HG02981 (cell line): Measurements from ENCODE around the gene CAMK2G.
A peak's percentile ranks its signal among the peaks of the same experiment; 100 is the strongest.
"Not testable (repeated sequence)": the region's sequence is repeated elsewhere in the genome, so short reads cannot be mapped to it uniquely, and the experiment has no call there.

ENCODE experiments used
- ATAC-seq: cut with Tn5 transposase; IDR thresholded peaks from one replicate; pipeline ENCODE4 v1.9.1; 2021; ENCODE audit warnings: mild to moderate bottlenecking, moderate library complexity; ENCODE audit not compliant: unreplicated experiment

The CAMK2G gene

DNA sequence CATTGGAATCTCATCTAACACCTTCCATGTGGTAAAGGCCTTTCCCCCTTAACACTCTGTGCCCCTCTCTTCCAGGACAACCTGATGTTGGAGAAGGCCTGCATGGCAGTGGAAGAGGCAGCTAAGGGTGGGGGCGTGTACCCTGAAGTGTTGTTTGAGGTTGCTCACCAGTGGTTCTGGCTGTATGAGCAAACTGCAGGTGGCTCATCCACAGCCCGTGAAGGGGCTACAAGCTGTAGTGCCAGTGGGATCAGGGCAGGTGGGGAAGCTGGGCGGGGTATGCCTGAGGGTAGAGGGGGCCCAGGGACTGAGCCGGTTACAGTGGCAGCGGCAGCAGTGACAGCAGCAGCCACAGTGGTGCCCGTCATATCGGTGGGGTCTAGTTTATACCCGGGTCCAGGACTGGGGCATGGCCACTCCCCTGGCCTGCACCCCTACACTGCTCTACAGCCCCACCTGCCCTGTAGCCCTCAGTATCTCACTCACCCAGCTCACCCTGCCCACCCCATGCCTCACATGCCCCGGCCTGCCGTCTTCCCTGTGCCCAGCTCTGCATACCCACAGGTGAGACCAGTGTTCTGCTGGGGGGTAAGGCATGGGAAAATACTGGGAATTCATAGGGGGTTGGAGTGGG lies 75.3 kb downstream of the CAMK2G start:
- ATAC-seq, result no peak

DNA sequence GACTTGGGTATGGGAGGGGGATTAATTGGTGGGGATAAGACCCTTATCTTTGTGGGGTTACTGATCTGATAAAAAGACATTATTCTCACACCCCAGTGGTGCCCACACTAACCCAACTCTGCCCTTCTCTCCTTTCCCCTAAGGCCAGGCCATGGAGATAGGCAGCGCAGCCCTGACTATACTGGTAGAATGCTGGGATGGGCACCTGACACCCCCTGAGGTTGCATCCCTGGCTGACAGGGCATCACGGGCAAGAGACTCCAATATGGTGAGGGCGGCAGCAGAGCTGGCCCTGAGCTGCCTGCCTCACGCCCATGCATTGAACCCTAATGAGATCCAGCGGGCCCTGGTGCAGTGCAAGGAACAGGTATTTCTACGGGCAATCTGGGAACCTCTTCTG lies 76.3 kb downstream of the CAMK2G start:
- ATAC-seq, result no peak

DNA sequence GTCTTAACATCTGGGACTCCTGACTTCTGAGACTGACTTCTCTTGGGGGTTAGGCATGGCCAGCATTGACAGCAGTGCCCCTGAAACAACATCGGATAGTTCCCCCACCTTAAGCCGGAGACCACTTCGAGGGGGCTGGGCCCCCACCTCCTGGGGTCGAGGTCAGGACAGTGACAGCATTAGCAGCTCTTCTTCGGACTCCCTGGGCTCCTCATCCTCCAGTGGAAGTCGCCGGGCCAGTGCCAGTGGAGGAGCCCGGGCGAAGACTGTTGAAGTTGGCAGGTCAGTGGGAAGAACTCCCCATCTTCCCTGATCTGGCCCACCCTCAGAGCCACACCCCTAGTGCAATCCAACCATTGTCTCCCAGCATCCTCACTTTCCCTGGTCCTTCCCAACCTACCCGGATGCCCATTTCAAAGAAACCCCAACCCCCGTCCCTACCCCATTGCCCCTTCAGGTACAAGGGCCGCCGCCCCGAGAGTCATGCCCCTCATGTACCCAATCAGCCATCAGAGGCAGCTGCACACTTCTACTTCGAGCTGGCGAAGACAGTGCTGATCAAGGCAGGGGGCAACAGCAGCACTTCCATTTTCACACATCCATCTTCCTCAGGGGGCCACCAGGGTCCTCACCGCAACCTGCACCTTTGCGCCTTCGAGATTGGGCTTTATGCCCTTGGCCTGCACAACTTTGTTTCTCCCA lies 76.9 kb downstream of the CAMK2G start:
- ATAC-seq, result no peak

GRCh38 chr10:73796766-73797165 lies 77.6 kb downstream of the CAMK2G start:
- no peak for ATAC-seq

DNA sequence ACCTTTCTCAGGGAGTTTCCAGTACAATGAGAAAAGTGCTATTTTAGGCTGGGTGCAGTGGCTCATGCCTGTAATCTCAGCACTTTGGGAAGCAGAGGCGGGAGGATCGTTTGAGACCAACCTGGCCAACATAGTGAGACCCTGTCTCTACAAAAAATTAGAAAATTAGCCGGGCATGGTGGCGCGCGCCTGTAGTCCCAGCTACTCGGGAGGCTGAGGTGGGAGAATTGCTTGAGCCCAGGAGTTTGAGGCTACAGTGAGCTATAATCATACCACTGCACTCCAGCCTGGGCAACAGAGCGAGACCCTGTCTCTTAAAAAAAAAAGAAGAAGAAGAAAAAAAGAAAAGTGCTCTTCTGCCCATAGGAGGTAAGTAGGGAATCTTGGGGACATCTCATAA lies 78.3 kb downstream of the CAMK2G start:
- ATAC-seq, result not testable (repeated sequence)

- ATAC-seq, result not testable (repeated sequence)
These were observed 78.9 kb downstream of the CAMK2G start for GRCh38 chr10:73795491-73795890.

DNA sequence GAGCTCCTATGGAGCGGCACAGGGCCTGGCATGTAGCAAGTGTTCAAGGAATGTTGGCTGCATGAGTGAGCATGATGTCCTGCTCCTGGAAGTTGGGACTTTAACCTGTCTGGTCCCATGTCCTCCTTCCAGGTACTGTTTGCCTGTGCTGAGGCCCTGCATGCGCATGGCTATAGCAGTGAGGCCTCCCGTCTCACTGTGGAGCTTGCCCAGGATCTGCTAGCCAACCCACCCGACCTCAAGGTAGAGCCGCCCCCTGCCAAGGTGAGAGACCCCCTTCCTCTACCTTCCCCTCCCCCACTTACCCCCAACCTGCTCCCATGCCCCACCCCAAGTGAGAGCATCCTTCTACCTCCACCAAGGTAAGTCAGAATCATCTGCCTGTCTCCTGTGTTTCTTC lies 80.9 kb downstream of the CAMK2G start:
- ATAC-seq, result no peak

DNA sequence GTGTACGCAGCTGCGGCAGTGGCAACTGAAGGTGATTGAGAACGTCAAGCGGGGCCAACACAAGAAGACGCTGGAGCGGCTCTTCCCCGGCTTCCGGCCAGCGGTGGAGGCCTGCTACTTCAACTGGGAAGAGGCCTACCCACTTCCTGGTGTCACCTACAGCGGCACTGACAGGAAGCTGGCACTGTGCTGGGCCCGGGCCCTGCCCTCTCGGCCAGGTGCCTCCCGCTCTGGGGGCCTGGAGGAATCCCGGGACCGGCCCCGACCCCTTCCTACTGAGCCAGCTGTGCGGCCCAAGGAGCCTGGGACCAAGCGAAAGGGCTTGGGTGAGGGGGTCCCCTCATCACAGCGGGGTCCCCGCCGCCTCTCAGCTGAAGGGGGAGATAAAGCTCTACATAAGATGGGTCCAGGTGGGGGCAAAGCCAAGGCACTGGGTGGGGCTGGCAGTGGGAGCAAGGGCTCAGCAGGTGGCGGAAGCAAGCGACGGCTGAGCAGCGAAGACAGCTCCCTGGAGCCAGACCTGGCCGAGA lies 82.4 kb downstream of the CAMK2G start:
- no peak for ATAC-seq

GRCh38 chr10:73790886-73791625 lies 83.3 kb downstream of the CAMK2G start:
- no peak for ATAC-seq

- no peak for ATAC-seq
These were observed 84.7 kb downstream of the CAMK2G start for GRCh38 chr10:73789659-73790055.

GRCh38 chr10:73788864-73789658 lies 85.3 kb downstream of the CAMK2G start:
- no peak for ATAC-seq

DNA sequence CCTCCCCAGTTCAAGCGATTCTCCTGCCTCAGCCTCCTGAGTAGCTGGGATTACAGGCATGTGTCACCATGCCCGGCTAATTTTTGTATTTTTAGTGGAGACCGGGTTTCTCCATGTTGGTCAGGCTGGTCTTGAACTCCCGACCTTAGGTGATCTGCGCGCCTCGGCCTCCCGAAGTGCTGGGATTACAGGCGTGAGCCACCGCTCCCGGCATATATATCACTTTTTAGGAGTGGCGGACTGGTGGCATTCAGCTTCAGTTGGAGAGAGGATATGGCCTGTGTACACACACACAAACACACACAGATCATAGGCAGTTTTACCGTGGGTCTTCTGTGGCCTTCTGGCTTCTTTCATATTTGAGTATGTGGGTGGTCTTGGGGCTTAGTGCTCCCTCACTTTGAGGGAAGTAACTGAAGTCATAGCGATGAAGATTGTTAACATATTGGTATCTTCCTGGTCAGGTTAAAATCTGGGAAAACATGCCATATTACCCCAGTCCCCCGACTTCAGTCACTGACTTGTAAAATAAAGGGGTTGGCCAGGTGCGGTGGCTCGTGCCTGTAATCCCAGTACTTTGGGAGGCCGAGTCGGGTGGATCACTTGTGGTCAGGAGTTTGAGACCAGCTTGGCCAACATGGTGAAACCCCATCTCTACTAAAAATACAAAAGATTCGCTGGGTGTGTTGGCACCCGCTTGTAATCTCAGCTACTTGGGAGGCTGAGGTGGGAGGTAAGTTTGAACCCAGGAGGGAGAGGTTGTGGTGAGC lies 87.1 kb downstream of the CAMK2G start:
- not testable (repeated sequence) for ATAC-seq

DNA sequence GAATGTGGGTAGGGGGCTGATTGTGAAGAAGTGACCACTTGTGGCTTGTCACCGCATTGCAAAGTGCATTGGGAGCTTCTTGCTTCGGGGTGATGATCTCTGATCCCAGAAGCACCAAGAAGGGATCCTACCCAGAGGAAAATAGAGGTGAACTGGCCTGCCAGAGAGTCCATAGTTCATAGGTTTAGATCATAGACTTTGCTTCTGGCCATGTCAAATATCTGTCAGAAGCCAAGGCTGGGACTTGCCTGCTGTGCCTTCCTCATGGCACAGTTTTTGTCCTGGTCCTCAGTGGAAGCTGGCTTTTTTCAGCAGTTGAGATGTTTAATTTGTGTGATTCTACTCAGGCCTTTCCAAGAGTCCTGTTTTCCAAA lies 87.9 kb downstream of the CAMK2G start:
- no peak for ATAC-seq

DNA sequence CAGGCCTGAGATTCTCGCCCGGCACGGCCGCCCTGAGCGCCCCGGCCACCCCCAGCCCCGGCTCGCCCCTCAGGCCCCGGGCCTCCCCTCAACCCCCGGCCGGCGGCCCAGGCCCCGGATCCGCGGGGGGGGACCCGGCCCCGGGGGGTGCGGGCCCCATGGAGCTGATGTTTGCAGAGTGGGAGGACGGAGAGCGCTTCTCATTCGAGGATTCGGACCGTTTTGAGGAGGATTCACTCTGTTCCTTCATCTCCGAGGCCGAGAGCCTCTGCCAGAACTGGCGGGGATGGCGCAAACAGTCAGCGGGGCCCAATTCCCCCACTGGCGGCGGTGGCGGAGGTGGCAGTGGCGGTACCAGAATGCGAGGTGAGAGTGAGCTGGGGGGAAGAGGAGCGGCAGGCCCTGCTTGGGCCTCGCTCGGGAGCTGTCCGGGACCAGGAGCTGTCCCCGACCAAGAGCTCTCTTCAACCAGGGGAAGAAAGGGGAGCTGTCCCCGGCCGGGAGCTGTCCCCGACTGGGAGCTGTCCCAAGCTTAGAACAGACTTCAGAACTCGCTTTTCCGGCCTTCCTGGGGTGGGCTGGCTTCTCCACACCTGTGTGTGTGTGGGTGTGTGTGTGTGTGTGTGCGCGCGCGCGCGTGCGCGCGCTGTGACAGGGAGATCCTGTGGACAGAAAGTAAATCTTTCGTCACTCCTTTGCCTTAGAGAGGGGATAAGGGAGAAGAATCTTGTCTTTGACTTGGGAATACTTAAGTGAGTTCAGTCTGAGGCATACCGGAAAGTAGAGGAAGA lies 88.4 kb downstream of the CAMK2G start:
- ATAC-seq, result no peak

- ATAC-seq, result peak; percentile 79
These were observed 89.1 kb downstream of the CAMK2G start, which contains the start of gene ZSWIM8 for GRCh38 chr10:73785211-73785720. Gene ZSWIM8 (plus strand): TSS chr10:73785606. CDS start chr10:73785879, 273 bp downstream.

GRCh38 chr10:73782749-73783085 lies 91.6 kb downstream of the CAMK2G start:
- no peak for ATAC-seq

GRCh38 chr10:73781879-73782748 lies 92.2 kb downstream of the CAMK2G start, which contains the start of gene CHCHD1:
Gene CHCHD1 (plus strand): TSS chr10:73782048. CDS start chr10:73782076, 28 bp downstream.
- ATAC-seq, result peak; percentile 45

- no peak for ATAC-seq
These were observed 92.8 kb downstream of the CAMK2G start for GRCh38 chr10:73781548-73781878.
